HFF-Myc (cell line): ENCODE measurements around the gene ARL15.

Source experiments
- DNase-seq: peaks from one replicate; pipeline ENCODE4 v3.0.0-alpha.2; 2011; ENCODE audit warnings: low read depth; ENCODE audit errors: extremely low read depth
- H3K4me3 ChIP-seq: replicated peaks from 2 replicates; pipeline ENCODE4 v1.5.1; 2011; ENCODE audit warnings: low read depth, mild to moderate bottlenecking, control low read depth, low read length
- TF ChIP-seq, protein P1 (sequence below): IDR thresholded peaks from 2 replicates; pipeline ENCODE4 v1.5.1; 2012; ENCODE audit warnings: mild to moderate bottlenecking, low read depth, low read length, control low read depth; ENCODE audit errors: missing control alignments

The ARL15 gene

DNA sequence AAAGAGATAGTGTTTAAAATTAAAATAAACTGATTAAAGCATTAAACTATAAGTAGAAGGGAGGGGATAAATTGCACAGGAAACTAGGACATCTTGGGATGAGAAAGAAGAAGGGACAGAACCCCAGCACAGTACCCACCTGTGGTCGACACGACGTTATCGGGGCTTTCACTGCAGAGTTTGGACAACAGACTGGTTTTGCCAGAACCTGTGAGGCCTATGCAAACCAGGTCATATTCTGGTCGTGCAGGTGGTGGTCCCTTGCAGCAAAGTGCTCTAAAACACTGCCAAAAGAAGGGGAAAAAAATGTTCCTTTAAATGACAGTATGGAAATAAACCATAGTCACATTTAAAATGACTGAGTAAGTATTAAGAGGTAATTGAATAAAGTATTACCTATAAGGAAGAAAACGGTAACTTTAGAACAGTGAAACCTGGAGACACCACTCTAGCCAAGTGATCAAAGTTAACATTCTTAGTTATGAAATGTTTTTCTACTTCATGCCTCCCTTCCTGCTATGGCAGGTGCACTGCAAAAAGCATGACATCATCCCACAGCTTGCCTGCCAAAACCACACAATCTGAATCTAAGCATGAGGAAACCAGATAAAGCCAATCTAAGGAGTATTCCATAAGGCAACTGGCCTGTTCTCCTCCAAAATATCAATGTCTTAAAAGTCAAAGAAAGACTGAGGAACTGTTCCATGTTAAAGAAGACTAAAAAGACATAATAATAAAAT, 138.6 kb downstream of the ARL15 start:
- DNase-seq: no peak
- no peak overlapping the region for H3K4me3 ChIP-seq
- TF ChIP-seq, protein P1, sequence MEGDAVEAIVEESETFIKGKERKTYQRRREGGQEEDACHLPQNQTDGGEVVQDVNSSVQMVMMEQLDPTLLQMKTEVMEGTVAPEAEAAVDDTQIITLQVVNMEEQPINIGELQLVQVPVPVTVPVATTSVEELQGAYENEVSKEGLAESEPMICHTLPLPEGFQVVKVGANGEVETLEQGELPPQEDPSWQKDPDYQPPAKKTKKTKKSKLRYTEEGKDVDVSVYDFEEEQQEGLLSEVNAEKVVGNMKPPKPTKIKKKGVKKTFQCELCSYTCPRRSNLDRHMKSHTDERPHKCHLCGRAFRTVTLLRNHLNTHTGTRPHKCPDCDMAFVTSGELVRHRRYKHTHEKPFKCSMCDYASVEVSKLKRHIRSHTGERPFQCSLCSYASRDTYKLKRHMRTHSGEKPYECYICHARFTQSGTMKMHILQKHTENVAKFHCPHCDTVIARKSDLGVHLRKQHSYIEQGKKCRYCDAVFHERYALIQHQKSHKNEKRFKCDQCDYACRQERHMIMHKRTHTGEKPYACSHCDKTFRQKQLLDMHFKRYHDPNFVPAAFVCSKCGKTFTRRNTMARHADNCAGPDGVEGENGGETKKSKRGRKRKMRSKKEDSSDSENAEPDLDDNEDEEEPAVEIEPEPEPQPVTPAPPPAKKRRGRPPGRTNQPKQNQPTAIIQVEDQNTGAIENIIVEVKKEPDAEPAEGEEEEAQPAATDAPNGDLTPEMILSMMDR: no peak

DNA sequence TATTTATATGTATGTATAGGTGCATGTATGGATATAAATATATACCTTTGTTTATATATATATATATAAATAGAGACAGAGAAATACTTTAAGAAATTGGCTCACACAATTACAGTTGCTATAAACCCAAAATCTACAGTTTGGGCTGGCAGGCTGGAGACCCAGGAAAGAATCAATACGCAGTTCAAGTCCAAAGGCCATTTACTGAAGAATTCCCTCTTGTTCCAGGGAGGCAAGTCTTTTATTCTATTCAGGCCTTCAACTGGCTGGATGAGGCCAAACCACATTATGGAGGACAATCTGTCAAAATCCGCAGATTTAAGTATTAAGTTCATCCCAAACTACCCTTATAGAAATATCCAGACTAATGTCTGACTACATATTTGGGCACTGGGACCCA, 144.7 kb downstream of the ARL15 start:
- DNase-seq: no peak
- TF ChIP-seq, protein P1: no peak

GRCh38 chr5:54162184-54162583, 148.2 kb downstream of the ARL15 start:
- DNase-seq: no peak
- no peak overlapping the region for H3K4me3 ChIP-seq
- TF ChIP-seq, protein P1: no peak

More for the DNA sequence above, 144.7 kb downstream of the ARL15 start:
- no peak overlapping the region for H3K4me3 ChIP-seq

DNA sequence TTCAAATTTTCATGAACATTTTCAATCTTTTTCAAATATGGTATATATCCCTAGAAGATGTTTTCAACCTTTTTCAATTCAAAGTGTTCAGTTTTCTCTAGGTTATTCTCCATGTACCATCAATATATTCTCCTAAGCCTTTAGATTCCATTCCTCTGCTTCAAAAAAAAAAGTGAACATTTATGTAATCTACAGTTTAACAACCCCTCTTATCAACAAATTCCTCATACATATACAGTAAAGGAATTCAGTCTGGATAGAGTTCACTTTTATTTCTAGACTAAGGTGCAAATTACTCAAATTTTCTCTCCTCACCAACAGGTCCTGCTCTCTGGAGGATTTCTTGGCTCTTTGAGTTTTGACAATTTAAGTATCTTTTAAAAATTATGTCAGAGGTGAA, 150.0 kb downstream of the ARL15 start:
- DNase-seq: no peak
- TF ChIP-seq, protein P1: no peak
- no peak overlapping the region for H3K4me3 ChIP-seq

DNA sequence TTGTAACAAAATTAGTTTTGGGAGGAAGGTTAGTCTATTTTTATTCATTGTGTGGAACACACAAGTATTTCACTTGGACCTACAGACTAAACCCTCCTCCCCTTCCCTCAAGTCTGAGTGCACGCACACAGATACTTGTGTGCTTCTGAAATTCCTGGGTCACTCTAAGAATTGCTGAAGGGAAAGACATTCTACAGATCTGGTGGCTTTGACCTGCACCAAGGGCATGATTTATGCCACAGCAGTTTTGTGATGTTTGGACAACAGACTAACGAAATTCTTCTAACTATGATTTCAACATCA, 150.5 kb downstream of the ARL15 start:
- DNase-seq: no peak
- TF ChIP-seq, protein P1: no peak
- no peak overlapping the region for H3K4me3 ChIP-seq

GRCh38 chr5:54159153-54159892, 151.1 kb downstream of the ARL15 start:
- DNase-seq: no peak
- TF ChIP-seq, protein P1: no peak
- no peak overlapping the region for H3K4me3 ChIP-seq

GRCh38 chr5:54156577-54156976, 153.8 kb downstream of the ARL15 start:
- H3K4me3 ChIP-seq: no peak overlapping the region
- TF ChIP-seq, protein P1: no peak
- DNase-seq: no peak
